Keratinocyte (primary cell): ENCODE results near the gene SLC35B2. TPM values are rescaled to one million over a fixed set of nuclear protein-coding genes. Genes with fewer than 3 reads are reported as not detected.
A peak's percentile ranks its signal among the peaks of the same experiment; 100 is the strongest.

Experiments used
- DNase-seq: peaks from one replicate; pipeline ENCODE4 v3.0.0-alpha.2; 2011; ENCODE audit warnings: low read depth, missing footprints, low spot score
- FAIRE-seq: peaks from 2 replicates; lab custom pipeline; 2011; peaks lifted over from hg19 to GRCh38; lab: Jason Lieb, UNC
- H2AFZ ChIP-seq: 2 replicates; pipeline ENCODE4 v1.6.0; 2012; ENCODE audit warnings: low read length, control low read depth, inconsistent platforms; ENCODE audit not compliant: control insufficient read depth
- H3K27ac ChIP-seq: 2 replicates; pipeline ENCODE4 v1.5.1; 2011; ENCODE audit warnings: low read length; ENCODE audit not compliant: control insufficient read depth, insufficient read depth
- H3K27me3 ChIP-seq: 3 replicates; pipeline ENCODE4 v1.6.0; 2011; ENCODE audit warnings: low read length; ENCODE audit not compliant: control insufficient read depth, insufficient read depth; ENCODE audit errors: extremely low read depth
- H3K36me3 ChIP-seq, 2 experiments: 2 replicates in 1 of 2; 3 replicates in 1 of 2; pipeline ENCODE4 v1.5.1; 2011; ENCODE audit warnings: low read length in 2 of 2, mild to moderate bottlenecking in 1 of 2; ENCODE audit not compliant: control insufficient read depth in 2 of 2, insufficient read depth in 2 of 2; ENCODE audit errors: extremely low read depth in 1 of 2
- H3K4me1 ChIP-seq: 3 replicates; pipeline ENCODE4 v1.5.1; 2011; ENCODE audit warnings: low read length; ENCODE audit not compliant: control insufficient read depth, insufficient read depth; ENCODE audit errors: extremely low read depth
- H3K4me2 ChIP-seq: 3 replicates; pipeline ENCODE4 v1.6.0; 2011; ENCODE audit warnings: low read depth, low read length; ENCODE audit not compliant: control insufficient read depth, insufficient read depth; ENCODE audit errors: extremely low read depth
- H3K4me3 ChIP-seq, 3 experiments: fragments of 200-600 bp in 1 of 3; sonication (generic) in 1 of 3; 2 replicates in 2 of 3; 3 replicates in 1 of 3; pipeline ENCODE4 v1.5.1; 2011 to 2016; ENCODE audit warnings: low read length in 3 of 3, mild to moderate bottlenecking in 3 of 3, control low read depth in 2 of 3, inconsistent platforms in 1 of 3, low read depth in 1 of 3, mixed read lengths in 1 of 3, mixed run types in 1 of 3, moderate library complexity in 1 of 3; ENCODE audit not compliant: control insufficient read depth in 2 of 3, insufficient read depth in 2 of 3; ENCODE audit errors: extremely low read depth in 1 of 3
- H3K79me2 ChIP-seq: 2 replicates; pipeline ENCODE4 v1.6.0; 2012; ENCODE audit warnings: low read length; ENCODE audit not compliant: control insufficient read depth, insufficient read depth
- H3K9ac ChIP-seq: 3 replicates; pipeline ENCODE4 v1.6.0; 2011; ENCODE audit warnings: low read length; ENCODE audit not compliant: control insufficient read depth, insufficient read depth; ENCODE audit errors: extremely low read depth
- H3K9me1 ChIP-seq: 3 replicates; pipeline ENCODE4 v1.6.0; 2011; ENCODE audit warnings: low read length; ENCODE audit not compliant: control insufficient read depth, insufficient read depth; ENCODE audit errors: extremely low read depth
- H3K9me3 ChIP-seq: 2 replicates; pipeline ENCODE4 v1.5.1; 2012; ENCODE audit warnings: low read depth, low read length; ENCODE audit not compliant: control insufficient read depth
- H4K20me1 ChIP-seq: 3 replicates; pipeline ENCODE4 v1.6.0; 2011; ENCODE audit warnings: low read length; ENCODE audit not compliant: control insufficient read depth, insufficient read depth; ENCODE audit errors: extremely low read depth
- CTCF ChIP-seq, 3 experiments: IDR thresholded peaks in 1 of 3; conservative IDR thresholded peaks in 1 of 3; optimal IDR thresholded peaks in 1 of 3; 2 replicates in 2 of 3; 3 replicates in 1 of 3; pipeline versions ENCODE3 to v1.5.1; 2011; ENCODE audit warnings: low read length in 3 of 3, mild to moderate bottlenecking in 3 of 3, moderate library complexity in 2 of 3, control low read depth in 1 of 3, inconsistent platforms in 1 of 3; ENCODE audit not compliant: insufficient read depth in 2 of 3; ENCODE audit errors: extremely low read depth in 1 of 3
- EZH2 ChIP-seq: IDR thresholded peaks from one replicate; pipeline ENCODE4 v1.6.1; 2012; ENCODE audit warnings: inconsistent platforms, mild to moderate bottlenecking, low read length, moderate library complexity
- dilution Hi-C: fragments of 300-500 bp; cut with MboI; formaldehyde crosslinking; loops from one replicate; pipeline ENCODE4 v1.7.0; 2020; ENCODE audit warnings: low sequenced_read_pairs; ENCODE audit not compliant: extremely low pct_ligation_motif_present
- polyA plus RNA-seq, 5 experiments: library from polyadenylated mRNA; depleted of rRNA in 3 of 5; stranded (reverse) in 3 of 5; stranded (forward) in 1 of 5; unstranded in 1 of 5; fragments of >200 nt; gene quantifications; 1 replicate in 1 of 5; 2 replicates in 3 of 5; 3 replicates in 1 of 5; pipeline versions ENCODE4 v1.2.1 to v1.2.3, GENCODE V29; 2011 to 2012; ENCODE audit warnings: missing spikeins in 2 of 5, low read depth in 1 of 5, low replicate concordance in 1 of 5

SLC35B2 gene
- polyA plus RNA-seq, 1 donor (not counting 4 experiments of a cell fraction or from before 2014, with no cell fraction given): 69.9 TPM

GRCh38 chr6:44221961-44222335, 35.4 kb downstream of the SLC35B2 start:
- Histone ChIP-seq H3K9me1 (no peaks in the 10 kb centered on the region), H3K27ac (no peak overlapping the region), H3K9ac (no peak overlapping the region), H3K27me3 (no peaks in the 10 kb centered on the region), H3K4me1 (peaks cover 47% of the 10 kb centered on the region), H4K20me1 (no peaks in the 10 kb centered on the region), H3K36me3 (no peaks in the 10 kb centered on the region), H2AFZ (peak overlapping the region; percentile 9), H3K4me3 (no peak overlapping the region), H3K79me2 (peaks cover 22% of the 10 kb centered on the region), H3K9me3 (no peaks in the 10 kb centered on the region), H3K4me2 (no peak overlapping the region)
- TF ChIP-seq CTCF (optimal IDR thresholded peaks at IDR 0.05 in 1 of 3, IDR thresholded peaks at IDR 0.05 in 1 of 3, conservative IDR thresholded peaks at IDR 0.05 in 1 of 3; ENCODE audit: extremely low read depth in 1 of 3, insufficient read depth in 2 of 3, low read length in 3 of 3) (no peak), EZH2 (no peak)
- dilution Hi-C loops: no loop called here
- DNase-seq: no peak
- FAIRE-seq: no peak

- H4K20me1 ChIP-seq: no peaks in the 10 kb centered on the region
- H3K79me2 ChIP-seq: peaks cover 22% of the 10 kb centered on the region
- DNase-seq (no peak), FAIRE-seq (no peak)
- peaks cover 47% of the 10 kb centered on the region for H3K4me1 ChIP-seq
- dilution Hi-C loops: no loop called here
- H2AFZ ChIP-seq: peak overlapping the region; percentile 34
- no peaks in the 10 kb centered on the region for H3K27me3 ChIP-seq
- no peak for TF ChIP-seq EZH2
- TF ChIP-seq CTCF (optimal IDR thresholded peaks at IDR 0.05 in 1 of 3, IDR thresholded peaks at IDR 0.05 in 1 of 3, conservative IDR thresholded peaks at IDR 0.05 in 1 of 3; ENCODE audit: extremely low read depth in 1 of 3, insufficient read depth in 2 of 3, low read length in 3 of 3): peak in 2 of 3 experiments; percentile 70 to 93
- H3K4me3 ChIP-seq: no peak overlapping the region
- H3K36me3 ChIP-seq: no peaks in the 10 kb centered on the region
- no peak overlapping the region for H3K4me2 ChIP-seq
- H3K27ac ChIP-seq: no peak overlapping the region
- no peaks in the 10 kb centered on the region for H3K9me1 ChIP-seq
- no peaks in the 10 kb centered on the region for H3K9me3 ChIP-seq
- H3K9ac ChIP-seq: no peak overlapping the region
These were observed 35.9 kb downstream of the SLC35B2 start for GRCh38 chr6:44221291-44221960.
